NB4 (cell line): Measurements from ENCODE around the gene UNC5A.

Experiments used
- CTCF ChIP-seq: IDR thresholded peaks from one replicate; pipeline ENCODE4 v1.5.1; 2012; ENCODE audit warnings: low read depth, low read length
- MAX ChIP-seq: IDR thresholded peaks from 2 replicates; pipeline ENCODE4 v1.6.1; 2011; ENCODE audit warnings: low read depth, low read length
- POLR2A ChIP-seq: IDR thresholded peaks from 2 replicates; pipeline ENCODE4 v1.6.1; 2011; ENCODE audit warnings: mild to moderate bottlenecking; ENCODE audit not compliant: insufficient read length; ENCODE audit errors: extremely low read depth

- TF ChIP-seq CTCF (no peak), POLR2A (no peak), MAX (no peak)
These were observed 106.0 kb downstream of the UNC5A start for GRCh38 chr5:176916337-176916736.
